ENCODE measurements around the gene AQP7.

DNA sequence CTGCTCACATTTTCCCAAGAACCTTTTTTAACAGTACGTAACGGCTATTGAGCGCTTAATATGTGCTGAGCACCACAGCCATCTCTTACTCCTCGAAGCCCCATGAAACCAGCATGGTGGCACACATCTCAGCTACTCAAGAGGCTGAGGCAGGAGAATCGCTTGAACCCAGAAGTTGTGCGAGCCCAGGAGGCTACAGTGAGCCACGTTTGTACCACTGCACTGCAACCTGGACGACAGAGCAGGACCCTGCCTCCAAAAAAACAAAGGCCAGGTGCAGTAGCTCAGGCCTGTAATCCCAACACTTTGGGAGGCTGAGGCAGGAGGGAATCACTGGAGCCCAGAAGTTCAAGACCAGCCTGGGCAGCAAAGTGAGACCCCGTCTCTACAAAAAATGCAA is 28.2 kb downstream of the AQP7 start:
- TF ChIP-seq, protein P1, sequence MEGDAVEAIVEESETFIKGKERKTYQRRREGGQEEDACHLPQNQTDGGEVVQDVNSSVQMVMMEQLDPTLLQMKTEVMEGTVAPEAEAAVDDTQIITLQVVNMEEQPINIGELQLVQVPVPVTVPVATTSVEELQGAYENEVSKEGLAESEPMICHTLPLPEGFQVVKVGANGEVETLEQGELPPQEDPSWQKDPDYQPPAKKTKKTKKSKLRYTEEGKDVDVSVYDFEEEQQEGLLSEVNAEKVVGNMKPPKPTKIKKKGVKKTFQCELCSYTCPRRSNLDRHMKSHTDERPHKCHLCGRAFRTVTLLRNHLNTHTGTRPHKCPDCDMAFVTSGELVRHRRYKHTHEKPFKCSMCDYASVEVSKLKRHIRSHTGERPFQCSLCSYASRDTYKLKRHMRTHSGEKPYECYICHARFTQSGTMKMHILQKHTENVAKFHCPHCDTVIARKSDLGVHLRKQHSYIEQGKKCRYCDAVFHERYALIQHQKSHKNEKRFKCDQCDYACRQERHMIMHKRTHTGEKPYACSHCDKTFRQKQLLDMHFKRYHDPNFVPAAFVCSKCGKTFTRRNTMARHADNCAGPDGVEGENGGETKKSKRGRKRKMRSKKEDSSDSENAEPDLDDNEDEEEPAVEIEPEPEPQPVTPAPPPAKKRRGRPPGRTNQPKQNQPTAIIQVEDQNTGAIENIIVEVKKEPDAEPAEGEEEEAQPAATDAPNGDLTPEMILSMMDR (IDR thresholded peaks at IDR 0.05): no peak
- no peak for TF ChIP-seq POLR2A (IDR thresholded peaks at IDR 0.05)

Measured in adrenal gland (tissue), 5 donors.